GM12872 (cell line): ENCODE measurements around the gene MARCHF3.

Experiments
- CTCF ChIP-seq: IDR thresholded peaks from 3 replicates; pipeline ENCODE4 v1.5.1; 2011; ENCODE audit warnings: low read depth, mild to moderate bottlenecking, low read length, moderate library complexity; ENCODE audit not compliant: insufficient read depth

The MARCHF3 gene

GRCh38 chr5:126983874-126984266 lies 46.5 kb downstream of the MARCHF3 start:
- no peak for TF ChIP-seq CTCF

- no peak for TF ChIP-seq CTCF
Measured at GRCh38 chr5:126982926-126983873, 47.2 kb downstream of the MARCHF3 start.

- no peak for TF ChIP-seq CTCF
Measured at GRCh38 chr5:126982202-126982601, 48.2 kb downstream of the MARCHF3 start.

- TF ChIP-seq CTCF: no peak
Measured at GRCh38 chr5:126981701-126982100, 48.7 kb downstream of the MARCHF3 start.

GRCh38 chr5:126981222-126981621 lies 49.1 kb downstream of the MARCHF3 start:
- no peak for TF ChIP-seq CTCF

- TF ChIP-seq CTCF: no peak
Measured at GRCh38 chr5:126978258-126978657, 52.1 kb downstream of the MARCHF3 start.

- TF ChIP-seq CTCF: no peak
Measured at GRCh38 chr5:126976520-126977172, 53.7 kb downstream of the MARCHF3 start.
